ENCODE results near the gene FHIT.
A peak's percentile ranks its signal among the peaks of the same experiment; 100 is the strongest.

Gene FHIT

GRCh38 chr3:60573494-60573893 is 677.8 kb downstream of the FHIT start:
- Histone ChIP-seq H3K27ac (ENCODE audit: low read depth, low read length) (no peak overlapping the region), H3K4me2 (ENCODE audit: low read length) (no peak overlapping the region), H3K36me3 (ENCODE audit: control insufficient read depth, insufficient read depth, low read length) (no peaks in the 10 kb centered on the region), H2AK5ac (ENCODE audit: low read length) (no peak overlapping the region), H3K27me3 (ENCODE audit: insufficient read depth, low read length, poor library complexity) (no peaks in the 10 kb centered on the region), H2BK5ac (ENCODE audit: low read length) (no peak overlapping the region), H3K79me2 (ENCODE audit: control insufficient read depth, insufficient read depth, low read length) (no peaks in the 10 kb centered on the region), H3K79me1 (ENCODE audit: low read length) (no peaks in the 10 kb centered on the region), H3K4ac (ENCODE audit: low read depth, low read length) (no peak overlapping the region), H3K9ac (ENCODE audit: low read length) (no peak overlapping the region), H2BK15ac (replicated peaks; ENCODE audit: low read depth) (no peak overlapping the region), H2BK120ac (ENCODE audit: low read depth, low read length) (no peak overlapping the region), H4K8ac (ENCODE audit: low read depth, low read length) (no peak overlapping the region), H3K4me1 (ENCODE audit: control insufficient read depth, low read depth, low read length) (no peaks in the 10 kb centered on the region), H3K4me3 (ENCODE audit: low read length) (no peak overlapping the region), H3K23ac (ENCODE audit: low read length) (no peak overlapping the region), H3K56ac (ENCODE audit: low read length) (no peak overlapping the region), H3K18ac (ENCODE audit: low read length) (no peak overlapping the region), H4K5ac (ENCODE audit: low read length) (no peak overlapping the region)
- no CpG with 5 or more reads among the region's 9 CpGs for WGBS (ENCODE audit: extremely low coverage, insufficient coverage, low lambda C conversion rate)
- no peak for DNase-seq

GRCh38 chr3:60571511-60571910 is 679.7 kb downstream of the FHIT start:
- Histone ChIP-seq H3K56ac (ENCODE audit: low read length) (no peak overlapping the region), H3K4me1 (ENCODE audit: control insufficient read depth, low read depth, low read length) (no peaks in the 10 kb centered on the region), H4K8ac (ENCODE audit: low read depth, low read length) (no peak overlapping the region), H2BK5ac (ENCODE audit: low read length) (no peak overlapping the region), H3K79me1 (ENCODE audit: low read length) (no peaks in the 10 kb centered on the region), H3K36me3 (ENCODE audit: control insufficient read depth, insufficient read depth, low read length) (no peaks in the 10 kb centered on the region), H3K79me2 (ENCODE audit: control insufficient read depth, insufficient read depth, low read length) (no peaks in the 10 kb centered on the region), H3K4me2 (ENCODE audit: low read length) (no peak overlapping the region), H3K27me3 (ENCODE audit: insufficient read depth, low read length, poor library complexity) (no peaks in the 10 kb centered on the region), H2BK120ac (ENCODE audit: low read depth, low read length) (no peak overlapping the region), H4K5ac (ENCODE audit: low read length) (no peak overlapping the region), H2BK15ac (replicated peaks; ENCODE audit: low read depth) (no peak overlapping the region), H3K4me3 (ENCODE audit: low read length) (no peak overlapping the region), H3K23ac (ENCODE audit: low read length) (no peak overlapping the region), H3K18ac (ENCODE audit: low read length) (no peak overlapping the region), H2AK5ac (ENCODE audit: low read length) (no peak overlapping the region), H3K27ac (ENCODE audit: low read depth, low read length) (no peak overlapping the region), H3K4ac (ENCODE audit: low read depth, low read length) (no peak overlapping the region), H3K9ac (ENCODE audit: low read length) (no peak overlapping the region)
- DNase-seq, result no peak
- WGBS (ENCODE audit: extremely low coverage, insufficient coverage, low lambda C conversion rate), result no CpG with 5 or more reads among the region's 2 CpGs

GRCh38 chr3:60557122-60557521 is 694.1 kb downstream of the FHIT start:
- Histone ChIP-seq H2BK15ac (replicated peaks; ENCODE audit: low read depth) (no peak overlapping the region), H3K4me1 (ENCODE audit: control insufficient read depth, low read depth, low read length) (no peaks in the 10 kb centered on the region), H3K4me2 (ENCODE audit: low read length) (no peak overlapping the region), H2BK120ac (ENCODE audit: low read depth, low read length) (no peak overlapping the region), H3K9ac (ENCODE audit: low read length) (no peak overlapping the region), H3K18ac (ENCODE audit: low read length) (no peak overlapping the region), H3K36me3 (ENCODE audit: control insufficient read depth, insufficient read depth, low read length) (no peaks in the 10 kb centered on the region), H4K5ac (ENCODE audit: low read length) (no peak overlapping the region), H2BK5ac (ENCODE audit: low read length) (no peak overlapping the region), H3K27me3 (ENCODE audit: insufficient read depth, low read length, poor library complexity) (no peaks in the 10 kb centered on the region), H3K56ac (ENCODE audit: low read length) (no peak overlapping the region), H3K4me3 (ENCODE audit: low read length) (no peak overlapping the region), H3K79me2 (ENCODE audit: control insufficient read depth, insufficient read depth, low read length) (no peaks in the 10 kb centered on the region), H4K8ac (ENCODE audit: low read depth, low read length) (no peak overlapping the region), H3K23ac (ENCODE audit: low read length) (no peak overlapping the region), H3K79me1 (ENCODE audit: low read length) (no peaks in the 10 kb centered on the region), H3K4ac (ENCODE audit: low read depth, low read length) (no peak overlapping the region), H3K27ac (ENCODE audit: low read depth, low read length) (no peak overlapping the region), H2AK5ac (ENCODE audit: low read length) (no peak overlapping the region)
- no peak for DNase-seq
- WGBS (ENCODE audit: extremely low coverage, insufficient coverage, low lambda C conversion rate), result no CpG with 5 or more reads among the region's 3 CpGs

DNA sequence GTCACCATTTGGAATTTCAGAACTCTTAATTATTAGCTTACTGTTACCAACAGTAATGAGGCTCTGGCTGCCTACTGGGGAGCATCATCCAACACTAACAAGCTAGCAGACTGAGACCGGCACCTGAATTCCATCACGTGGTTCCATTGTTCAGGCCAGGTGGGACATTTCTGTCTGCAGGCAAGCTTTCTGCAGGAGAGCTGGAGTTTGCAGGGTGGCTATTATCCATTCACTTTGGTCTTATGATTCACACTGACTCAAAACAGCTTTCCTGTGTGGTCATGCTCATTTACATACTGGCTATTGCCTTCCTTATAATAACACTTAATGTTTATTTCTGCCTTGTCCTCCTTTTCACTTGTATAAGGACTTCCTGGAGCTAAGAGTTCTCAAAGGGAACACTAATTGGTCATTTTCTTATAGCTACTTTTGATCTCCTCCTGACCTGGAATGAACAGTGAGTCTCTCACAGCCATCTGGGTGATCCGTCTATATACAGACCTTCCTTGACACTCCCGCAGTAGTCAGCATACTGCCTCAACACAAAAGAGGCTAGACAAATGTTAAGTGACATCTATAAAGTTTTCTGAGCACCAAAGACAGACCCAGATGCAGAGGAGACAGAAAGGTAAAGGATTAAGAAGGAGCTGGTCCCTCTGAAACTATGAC is 695.4 kb downstream of the FHIT start:
- Histone ChIP-seq H3K4me3 (ENCODE audit: low read length) (no peak overlapping the region), H3K9ac (ENCODE audit: low read length) (no peak overlapping the region), H3K56ac (ENCODE audit: low read length) (no peak overlapping the region), H2BK5ac (ENCODE audit: low read length) (no peak overlapping the region), H3K79me2 (ENCODE audit: control insufficient read depth, insufficient read depth, low read length) (no peaks in the 10 kb centered on the region), H2BK120ac (ENCODE audit: low read depth, low read length) (no peak overlapping the region), H3K79me1 (ENCODE audit: low read length) (no peaks in the 10 kb centered on the region), H3K18ac (ENCODE audit: low read length) (no peak overlapping the region), H3K27ac (ENCODE audit: low read depth, low read length) (no peak overlapping the region), H3K4me2 (ENCODE audit: low read length) (no peak overlapping the region), H2BK15ac (replicated peaks; ENCODE audit: low read depth) (no peak overlapping the region), H3K4ac (ENCODE audit: low read depth, low read length) (peak overlapping the region; percentile 3), H3K23ac (ENCODE audit: low read length) (no peak overlapping the region), H3K4me1 (ENCODE audit: control insufficient read depth, low read depth, low read length) (no peaks in the 10 kb centered on the region), H3K36me3 (ENCODE audit: control insufficient read depth, insufficient read depth, low read length) (no peaks in the 10 kb centered on the region), H4K8ac (ENCODE audit: low read depth, low read length) (no peak overlapping the region), H2AK5ac (ENCODE audit: low read length) (no peak overlapping the region), H3K27me3 (ENCODE audit: insufficient read depth, low read length, poor library complexity) (no peaks in the 10 kb centered on the region), H4K5ac (ENCODE audit: low read length) (no peak overlapping the region)
- no CpG with 5 or more reads among the region's 4 CpGs for WGBS (ENCODE audit: extremely low coverage, insufficient coverage, low lambda C conversion rate)
- peak; percentile 65 for DNase-seq

GRCh38 chr3:60553144-60553543 is 698.1 kb downstream of the FHIT start:
- Histone ChIP-seq H3K27me3 (ENCODE audit: insufficient read depth, low read length, poor library complexity) (no peaks in the 10 kb centered on the region), H3K4me2 (ENCODE audit: low read length) (no peak overlapping the region), H3K23ac (ENCODE audit: low read length) (no peak overlapping the region), H2BK120ac (ENCODE audit: low read depth, low read length) (no peak overlapping the region), H3K9ac (ENCODE audit: low read length) (no peak overlapping the region), H3K18ac (ENCODE audit: low read length) (no peak overlapping the region), H2AK5ac (ENCODE audit: low read length) (no peak overlapping the region), H3K79me1 (ENCODE audit: low read length) (no peaks in the 10 kb centered on the region), H2BK15ac (replicated peaks; ENCODE audit: low read depth) (no peak overlapping the region), H3K36me3 (ENCODE audit: control insufficient read depth, insufficient read depth, low read length) (no peaks in the 10 kb centered on the region), H3K4ac (ENCODE audit: low read depth, low read length) (no peak overlapping the region), H3K79me2 (ENCODE audit: control insufficient read depth, insufficient read depth, low read length) (no peaks in the 10 kb centered on the region), H3K27ac (ENCODE audit: low read depth, low read length) (no peak overlapping the region), H4K8ac (ENCODE audit: low read depth, low read length) (no peak overlapping the region), H4K5ac (ENCODE audit: low read length) (no peak overlapping the region), H3K56ac (ENCODE audit: low read length) (no peak overlapping the region), H2BK5ac (ENCODE audit: low read length) (no peak overlapping the region), H3K4me3 (ENCODE audit: low read length) (no peak overlapping the region), H3K4me1 (ENCODE audit: control insufficient read depth, low read depth, low read length) (no peaks in the 10 kb centered on the region)
- WGBS (ENCODE audit: extremely low coverage, insufficient coverage, low lambda C conversion rate), result no CpG with 5 or more reads among the region's 3 CpGs
- DNase-seq, result no peak

- Histone ChIP-seq H3K56ac (ENCODE audit: low read length) (no peak overlapping the region), H3K18ac (ENCODE audit: low read length) (no peak overlapping the region)
These were observed 698.7 kb downstream of the FHIT start for GRCh38 chr3:60552581-60552980.

More at GRCh38 chr3:60552581-60552980, 698.7 kb downstream of the FHIT start:
- Histone ChIP-seq H2AK5ac (ENCODE audit: low read length) (no peak overlapping the region), H3K4ac (ENCODE audit: low read depth, low read length) (no peak overlapping the region), H3K27ac (ENCODE audit: low read depth, low read length) (no peak overlapping the region), H3K4me3 (ENCODE audit: low read length) (no peak overlapping the region), H4K8ac (ENCODE audit: low read depth, low read length) (no peak overlapping the region), H3K79me1 (ENCODE audit: low read length) (no peaks in the 10 kb centered on the region), H3K27me3 (ENCODE audit: insufficient read depth, low read length, poor library complexity) (no peaks in the 10 kb centered on the region), H4K5ac (ENCODE audit: low read length) (no peak overlapping the region), H3K4me2 (ENCODE audit: low read length) (no peak overlapping the region), H3K9ac (ENCODE audit: low read length) (no peak overlapping the region), H3K4me1 (ENCODE audit: control insufficient read depth, low read depth, low read length) (no peaks in the 10 kb centered on the region), H3K36me3 (ENCODE audit: control insufficient read depth, insufficient read depth, low read length) (no peaks in the 10 kb centered on the region), H3K79me2 (ENCODE audit: control insufficient read depth, insufficient read depth, low read length) (no peaks in the 10 kb centered on the region), H2BK15ac (replicated peaks; ENCODE audit: low read depth) (no peak overlapping the region), H3K23ac (ENCODE audit: low read length) (no peak overlapping the region), H2BK5ac (ENCODE audit: low read length) (no peak overlapping the region), H2BK120ac (ENCODE audit: low read depth, low read length) (no peak overlapping the region)
- no CpG with 5 or more reads among the region's 2 CpGs for WGBS (ENCODE audit: extremely low coverage, insufficient coverage, low lambda C conversion rate)
- no peak for DNase-seq
